Right cardiac atrium (tissue), 5 donors: ENCODE results near the gene CDK9. TPM values are rescaled to one million over a fixed set of nuclear protein-coding genes. Genes with fewer than 3 reads are reported as not detected.
A peak's percentile ranks its signal among the peaks of the same experiment; 100 is the strongest.
"Not testable (repeated sequence)": the region's sequence is repeated elsewhere in the genome, so short reads cannot be mapped to it uniquely, and the experiment has no call there.

Experiments
- ATAC-seq, 2 donors: fragments of 200-7000 bp; cut with Tn5 transposase; one replicate each; pipeline versions ENCODE4 v1.8.0 to v1.9.1; 2020; ENCODE audit warnings: moderate library complexity in 2 of 2, mild to moderate bottlenecking in 1 of 2
- DNase-seq, 3 donors: peaks; one replicate each; pipeline ENCODE4 v3.0.0-alpha.2; 2020
- H3K27ac ChIP-seq: one replicate; pipeline ENCODE4 v1.5.1; 2013; ENCODE audit warnings: mild to moderate bottlenecking, low read length, control low read depth, moderate library complexity
- H3K27me3 ChIP-seq: one replicate; pipeline ENCODE4 v1.6.1; 2013; ENCODE audit not compliant: control insufficient read depth, insufficient read depth
- H3K4me1 ChIP-seq: one replicate; pipeline ENCODE4 v1.6.1; 2013; ENCODE audit warnings: low read length; ENCODE audit not compliant: control insufficient read depth, insufficient read depth
- H3K4me3 ChIP-seq: one replicate; pipeline ENCODE4 v1.5.1; 2013; ENCODE audit warnings: low read length, control low read depth
- H3K9me3 ChIP-seq: one replicate; pipeline ENCODE4 v1.6.1; 2013; ENCODE audit warnings: low read length; ENCODE audit not compliant: control insufficient read depth
- WGBS: extraction: QIAGEN DNeasy Blood & Tissue Kit; methylation state at CpG from one replicate; pipeline ENCODE4 v1.1.7; 2013; 5-methylcytosine and 5-hydroxymethylcytosine counted together
- intact Hi-C, 4 donors: fragments of 100-400 bp; cut with DNase I; formaldehyde crosslinking; loops; one replicate each; pipeline versions ENCODE4 v1.11.0 to v1.14.0; 2022 to 2023
- polyA plus RNA-seq: library from polyadenylated mRNA; stranded (reverse); fragments of 200-250 nt; gene quantifications from one replicate; pipeline ENCODE4 v1.2.3, GENCODE V29; 2013
- total RNA-seq, 4 donors: library from RNA; stranded (reverse); fragmentation: NEBNext Ultra II Directional; extraction: Animal tissue kit (Norgen Biotek cat#: 25700); gene quantifications; one replicate each; pipeline ENCODE4 v1.2.1, GENCODE V29; 2021
- donor health status: healthy with polysubstance abuse.
- donor health status: DM: no; HTN: yes; CAD: no.
- donor health status: DM: no; HTN: no; CAD: no.
- donor health status: DM: no; HTN: yes; CAD: no; lungs with severe emphysema.
- donor health status: DM: yes; HTN: yes; CAD: no.

Gene CDK9
- total and polyA plus RNA-seq, 5 donors: 37.3 to 62.5 (median 58.6) TPM

- Histone ChIP-seq H3K27ac (no peak overlapping the region), H3K4me3 (no peak overlapping the region), H3K9me3 (no peaks in the 10 kb centered on the region), H3K27me3 (no peaks in the 10 kb centered on the region), H3K4me1 (no peaks in the 10 kb centered on the region)
- DNase-seq: peak in 1 of 3 donors; percentile 70
- WGBS: 40% methylated on average over 10 of the region's 10 CpGs
- intact Hi-C loops: no loop called here
- ATAC-seq: no peak
These were observed 34.4 kb upstream of the CDK9 start for GRCh38 chr9:127751269-127752054.

- Histone ChIP-seq H3K27ac (no peak overlapping the region), H3K4me1 (no peaks in the 10 kb centered on the region), H3K4me3 (no peak overlapping the region), H3K9me3 (no peaks in the 10 kb centered on the region), H3K27me3 (no peaks in the 10 kb centered on the region)
- DNase-seq: peak in 1 of 3 donors; percentile 20
- no peak for ATAC-seq
- 77% methylated on average over 8 of the region's 8 CpGs for WGBS
- intact Hi-C loops: no loop called here
These were observed 32.7 kb upstream of the CDK9 start for GRCh38 chr9:127753148-127753547.

GRCh38 chr9:127753622-127754021 lies 32.2 kb upstream of the CDK9 start:
- Histone ChIP-seq H3K9me3 (no peaks in the 10 kb centered on the region), H3K27ac (no peak overlapping the region), H3K4me3 (no peak overlapping the region), H3K27me3 (no peaks in the 10 kb centered on the region), H3K4me1 (no peaks in the 10 kb centered on the region)
- 78% methylated on average over 8 of the region's 8 CpGs for WGBS
- ATAC-seq: peak in 1 of 2 donors; percentile 4
- peak in 1 of 3 donors; percentile 28 for DNase-seq
- intact Hi-C loops: no loop called here

- peak overlapping the region; percentile 32 for H3K4me3 ChIP-seq
- WGBS: 29% methylated on average over 86 of the region's 86 CpGs
- no peak overlapping the region for H3K27ac ChIP-seq
- no peaks in the 10 kb centered on the region for H3K4me1 ChIP-seq
- ATAC-seq (peak; percentile 27 to 38), DNase-seq (peak in 1 of 3 donors; percentile 52)
- no peaks in the 10 kb centered on the region for H3K27me3 ChIP-seq
- H3K9me3 ChIP-seq: no peaks in the 10 kb centered on the region
- intact Hi-C loops: no loop called here
These were observed 31.5 kb upstream of the CDK9 start for GRCh38 chr9:127754099-127755060.

DNA sequence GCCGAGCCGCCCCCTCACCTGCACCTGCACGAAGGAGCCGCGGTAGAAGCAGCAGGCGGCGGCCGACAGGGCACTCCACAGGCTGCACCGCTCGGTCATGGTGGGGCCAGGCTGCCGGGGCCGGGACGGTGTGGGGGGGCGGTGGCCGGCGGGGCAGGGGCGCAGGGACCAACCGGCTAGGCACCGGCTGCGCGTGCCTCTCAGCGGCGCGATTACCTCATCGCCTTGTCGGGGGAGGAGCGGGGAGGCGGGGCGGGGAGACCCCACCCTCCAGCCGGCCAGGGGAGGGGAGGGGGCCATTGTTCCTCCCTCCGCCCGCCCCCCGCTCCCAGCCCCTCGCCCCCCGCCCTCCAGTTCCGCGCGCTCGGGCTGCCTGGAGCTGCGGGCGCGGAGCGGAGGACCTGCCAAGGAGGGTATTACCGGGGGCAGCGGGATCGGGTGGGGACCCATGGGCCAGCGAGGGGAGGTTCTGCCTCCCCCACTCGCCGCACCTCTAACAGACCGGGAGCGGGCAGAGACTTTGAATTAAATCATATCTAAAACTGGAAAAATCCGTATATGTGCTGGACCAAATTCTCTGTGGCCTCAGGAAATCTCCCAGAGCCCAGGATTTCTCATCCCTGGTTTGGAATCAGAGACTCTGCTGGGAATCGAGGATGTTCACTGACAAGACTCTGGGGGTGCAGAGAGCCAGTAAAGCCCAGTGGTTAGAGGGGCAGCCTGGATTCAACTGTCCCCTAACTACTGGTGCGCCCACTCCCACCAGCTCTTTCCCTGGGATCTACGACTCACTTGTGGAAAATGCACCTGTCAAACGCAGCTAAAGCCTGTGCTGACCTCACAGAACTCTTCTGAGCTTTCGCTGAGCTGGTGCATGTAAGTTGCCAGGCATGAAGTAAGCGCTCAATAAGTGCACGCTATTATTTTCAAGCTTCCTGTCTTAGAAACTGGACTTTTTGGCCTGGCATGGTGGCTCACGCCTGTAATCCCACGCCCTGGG lies 30.5 kb upstream of the CDK9 start:
- ATAC-seq: peak; percentile 48 to 70
- Histone ChIP-seq H3K4me3 (peak overlapping the region; percentile 32), H3K27ac (no peak overlapping the region), H3K9me3 (no peaks in the 10 kb centered on the region), H3K4me1 (no peaks in the 10 kb centered on the region), H3K27me3 (no peaks in the 10 kb centered on the region)
- intact Hi-C loops: no loop called here
- peak in 1 of 3 donors; percentile 57 for DNase-seq
- 19% methylated on average over 60 of the region's 61 CpGs for WGBS

- Histone ChIP-seq H3K27me3 (no peaks in the 10 kb centered on the region), H3K4me1 (no peaks in the 10 kb centered on the region), H3K4me3 (no peak overlapping the region), H3K9me3 (no peaks in the 10 kb centered on the region), H3K27ac (no peak overlapping the region)
- DNase-seq (peak in 1 of 3 donors; percentile 2), ATAC-seq (no peak)
- intact Hi-C loops: no loop called here
- 90% methylated on average over 3 of the region's 3 CpGs for WGBS
These were observed 29.6 kb upstream of the CDK9 start for GRCh38 chr9:127756233-127756632.

GRCh38 chr9:127756776-127757175 lies 29.1 kb upstream of the CDK9 start:
- DNase-seq: peak in 1 of 3 donors; percentile 11
- H3K27me3 ChIP-seq, H3K27ac ChIP-seq, H3K4me3 ChIP-seq, intact Hi-C loops, H3K9me3 ChIP-seq, ATAC-seq, H3K4me1 ChIP-seq: not testable (repeated sequence)
- WGBS: 77% methylated on average over 11 of the region's 11 CpGs

GRCh38 chr9:127758843-127759242 lies 27.0 kb upstream of the CDK9 start:
- 71% methylated on average over 5 of the region's 5 CpGs for WGBS
- no peaks in the 10 kb centered on the region for H3K27me3 ChIP-seq
- peaks cover 2% of the 10 kb centered on the region for H3K4me1 ChIP-seq
- no peak overlapping the region for H3K27ac ChIP-seq
- ATAC-seq (no peak), DNase-seq (peak in 1 of 3 donors; percentile 28)
- intact Hi-C loops: no loop called here
- no peaks in the 10 kb centered on the region for H3K9me3 ChIP-seq
- H3K4me3 ChIP-seq: no peak overlapping the region

DNA sequence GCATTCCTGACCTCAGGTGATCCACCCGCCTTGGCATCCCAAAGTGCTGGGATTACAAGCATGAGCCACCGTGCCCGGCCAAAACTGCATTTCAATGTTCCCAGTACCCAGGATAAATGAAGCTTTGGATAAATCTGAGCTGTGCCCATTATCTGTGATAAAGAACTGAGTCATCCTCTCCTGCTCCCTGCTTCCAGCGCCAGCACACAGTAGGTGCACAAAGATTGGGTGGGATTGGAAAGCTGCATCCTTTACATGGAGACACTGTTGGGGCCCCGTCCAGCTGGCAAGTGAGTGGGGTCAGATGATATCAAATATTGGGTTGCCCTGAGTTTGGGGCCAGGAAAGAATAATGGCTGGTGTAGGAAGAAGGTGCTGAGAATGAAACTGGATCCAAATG lies 24.8 kb upstream of the CDK9 start:
- Histone ChIP-seq H3K4me1 (peaks cover 2% of the 10 kb centered on the region), H3K27ac (peak overlapping the region; percentile 87), H3K27me3 (no peaks in the 10 kb centered on the region), H3K9me3 (no peaks in the 10 kb centered on the region), H3K4me3 (peak overlapping the region; percentile 9)
- intact Hi-C loops: no loop called here
- ATAC-seq (no peak), DNase-seq (peak in 1 of 3 donors; percentile 47)
- WGBS: 73% methylated on average over 5 of the region's 5 CpGs

GRCh38 chr9:127761491-127761956 lies 24.3 kb upstream of the CDK9 start:
- WGBS: 52% methylated on average over 5 of the region's 5 CpGs
- peak overlapping the region; percentile 36 for H3K4me3 ChIP-seq
- peak overlapping the region; percentile 87 for H3K27ac ChIP-seq
- H3K27me3 ChIP-seq: no peaks in the 10 kb centered on the region
- H3K4me1 ChIP-seq: peaks cover 2% of the 10 kb centered on the region
- intact Hi-C loops: no loop called here
- no peaks in the 10 kb centered on the region for H3K9me3 ChIP-seq
- peak in 1 of 3 donors; percentile 50 for DNase-seq
- ATAC-seq: peak in 1 of 2 donors; percentile 26
